Neural cell (in vitro differentiated cells): ENCODE measurements around the gene LPP. TPM values are rescaled to one million over a fixed set of nuclear protein-coding genes. Genes with fewer than 3 reads are reported as not detected.

ENCODE experiments used
- H2AFZ ChIP-seq: fragments of 200-600, 300-800 bp; sonication (generic), shearing (Covaris generic); 2 replicates; pipeline ENCODE4 v1.6.0; 2014; ENCODE audit warnings: low read depth, mild to moderate bottlenecking, antibody characterized with exemption, low read length, moderate library complexity
- H3F3A ChIP-seq: fragments of 200-600 bp; shearing (Covaris generic); 2 replicates; pipeline ENCODE4 v1.6.1; 2016; ENCODE audit warnings: mild to moderate bottlenecking, moderate library complexity, mixed read lengths, antibody characterized with exemption, low read length; ENCODE audit not compliant: insufficient read depth, poor library complexity, severe bottlenecking
- H3K27ac ChIP-seq: fragments of 200-600, 300-800 bp; sonication (generic), shearing (Covaris generic); 2 replicates; pipeline ENCODE4 v1.5.1; 2014; ENCODE audit warnings: mild to moderate bottlenecking, low read length, moderate library complexity
- H3K27me3 ChIP-seq: fragments of 300-800, 200-600 bp; sonication (generic), shearing (Covaris generic); 2 replicates; pipeline ENCODE4 v1.6.0; 2014; ENCODE audit warnings: mild to moderate bottlenecking, low read depth, low read length, moderate library complexity; ENCODE audit not compliant: insufficient read depth
- H3K36me3 ChIP-seq: fragments of 300-800, 200-600 bp; sonication (generic), shearing (Covaris generic); 2 replicates; pipeline ENCODE4 v1.5.1; 2014; ENCODE audit warnings: mild to moderate bottlenecking, antibody characterized with exemption, low read length, moderate library complexity; ENCODE audit not compliant: insufficient read depth
- H3K4me2 ChIP-seq: fragments of 300-800, 200-600 bp; sonication (generic), shearing (Covaris generic); 2 replicates; pipeline ENCODE4 v1.6.0; 2014; ENCODE audit warnings: mild to moderate bottlenecking, low read length
- H3K4me3 ChIP-seq: fragments of 300-800, 200-600 bp; sonication (generic), shearing (Covaris generic); 2 replicates; pipeline ENCODE4 v1.5.1; 2014; ENCODE audit warnings: mild to moderate bottlenecking, low read length, moderate library complexity
- H3K79me2 ChIP-seq: fragments of 200-600 bp; shearing (Covaris generic); replicated peaks from 2 replicates; pipeline ENCODE4 v1.6.0; 2014; ENCODE audit warnings: mild to moderate bottlenecking, low read length, moderate library complexity; ENCODE audit not compliant: insufficient read depth
- H3K9ac ChIP-seq: fragments of 300-800, 200-600 bp; sonication (generic), shearing (Covaris generic); 2 replicates; pipeline ENCODE4 v1.6.1; 2016; ENCODE audit warnings: mild to moderate bottlenecking, low read length, mixed read lengths
- H3K9me2 ChIP-seq: fragments of 200-600 bp; shearing (Covaris generic); 2 replicates; pipeline ENCODE4 v1.6.1; 2016; ENCODE audit warnings: mild to moderate bottlenecking, low read length, mixed read lengths; ENCODE audit not compliant: insufficient read depth
- H3K9me3 ChIP-seq: fragments of 200-600, 300-800 bp; sonication (generic), shearing (Covaris generic); 2 replicates; pipeline ENCODE4 v1.6.1; 2016; ENCODE audit warnings: mild to moderate bottlenecking, mixed run types, low read length, moderate library complexity, mixed read lengths
- H4K20me1 ChIP-seq: fragments of 200-600 bp; shearing (Covaris generic); 2 replicates; pipeline ENCODE4 v1.6.1; 2016; ENCODE audit warnings: mild to moderate bottlenecking, mixed run types; ENCODE audit not compliant: insufficient read depth
- CTCF ChIP-seq: fragments of 450-650 bp; IDR thresholded peaks from 2 replicates; pipeline ENCODE4 v1.5.1; 2014; ENCODE audit warnings: antibody characterized with exemption, mild to moderate bottlenecking, moderate library complexity; ENCODE audit not compliant: poor library complexity, severe bottlenecking
- EP300 ChIP-seq: fragments of 450-650 bp; conservative IDR thresholded peaks from 2 replicates; pipeline ENCODE4 v1.6.1; 2014; ENCODE audit warnings: antibody characterized with exemption, mild to moderate bottlenecking, moderate library complexity; ENCODE audit not compliant: poor library complexity, severe bottlenecking
- EZH2 ChIP-seq: fragments of 200-600, 300-800 bp; shearing (Covaris generic), sonication (generic); IDR thresholded peaks from 2 replicates; pipeline ENCODE4 v1.6.1; 2014; ENCODE audit warnings: antibody characterized with exemption, low read length, borderline replicate concordance, mild to moderate bottlenecking; ENCODE audit not compliant: insufficient read depth, poor library complexity, severe bottlenecking
- MXI1 ChIP-seq: fragments of 450-650 bp; conservative IDR thresholded peaks from 2 replicates; pipeline ENCODE4 v1.6.1; 2014; ENCODE audit warnings: antibody characterized with exemption, mild to moderate bottlenecking; ENCODE audit not compliant: poor library complexity, severe bottlenecking
- POLR2AphosphoS5 ChIP-seq: IDR thresholded peaks from 2 replicates; pipeline ENCODE4 v1.6.1; 2012
- RAD21 ChIP-seq: fragments of 450-650 bp; conservative IDR thresholded peaks from 2 replicates; pipeline ENCODE4 v1.6.1; 2014; ENCODE audit warnings: antibody characterized with exemption, mild to moderate bottlenecking, moderate library complexity
- REST ChIP-seq: IDR thresholded peaks from 2 replicates; pipeline ENCODE4 v1.6.1; 2012; ENCODE audit warnings: borderline replicate concordance
- SMC3 ChIP-seq: fragments of 450-650 bp; conservative IDR thresholded peaks from 2 replicates; pipeline ENCODE4 v1.6.1; 2014; ENCODE audit warnings: antibody characterized with exemption, mild to moderate bottlenecking, moderate library complexity; ENCODE audit not compliant: poor library complexity
- TAF1 ChIP-seq: IDR thresholded peaks from 2 replicates; pipeline ENCODE4 v1.6.1; 2012; ENCODE audit warnings: low read depth
- polyA plus RNA-seq: library from polyadenylated mRNA; depleted of rRNA; stranded (reverse); fragments of >200 nt; gene quantifications from 2 replicates; pipeline ENCODE4 v1.2.3, GENCODE V29; 2014

LPP gene
- polyA plus RNA-seq, 1 donor from 2014 or later: 3.0 TPM

GRCh38 chr3:188244395-188244861, 90.5 kb downstream of the LPP start:
- no peaks in the 10 kb centered on the region for H3K79me2 ChIP-seq

GRCh38 chr3:188246905-188247304, 92.9 kb downstream of the LPP start:
- H3K9me3 ChIP-seq: no peaks in the 10 kb centered on the region

More at GRCh38 chr3:188244395-188244861, 90.5 kb downstream of the LPP start:
- Histone ChIP-seq H3K9ac (no peak overlapping the region), H3K27ac (no peak overlapping the region), H3K9me2 (no peaks in the 10 kb centered on the region), H2AFZ (no peak overlapping the region), H3K36me3 (no peaks in the 10 kb centered on the region), H3K9me3 (no peaks in the 10 kb centered on the region), H3K4me2 (no peak overlapping the region), H4K20me1 (no peaks in the 10 kb centered on the region), H3F3A (no peaks in the 10 kb centered on the region), H3K4me3 (no peak overlapping the region), H3K27me3 (no peaks in the 10 kb centered on the region)
- no peak for TF ChIP-seq REST
- no peak for TF ChIP-seq POLR2AphosphoS5
- TF ChIP-seq SMC3: no peak
- no peak for TF ChIP-seq TAF1
- no peak for TF ChIP-seq MXI1
- no peak for TF ChIP-seq EZH2
- no peak for TF ChIP-seq RAD21
- TF ChIP-seq EP300: no peak
- no peak for TF ChIP-seq CTCF

More at GRCh38 chr3:188246905-188247304, 92.9 kb downstream of the LPP start:
- no peaks in the 10 kb centered on the region for H3K27me3 ChIP-seq
- no peaks in the 10 kb centered on the region for H3K36me3 ChIP-seq
- no peak overlapping the region for H3K9ac ChIP-seq
- H3K27ac ChIP-seq: no peak overlapping the region
- no peaks in the 10 kb centered on the region for H4K20me1 ChIP-seq
- TF ChIP-seq REST (no peak), EP300 (no peak)
- no peaks in the 10 kb centered on the region for H3K9me2 ChIP-seq
- no peaks in the 10 kb centered on the region for H3K79me2 ChIP-seq
- H3K4me2 ChIP-seq: no peak overlapping the region
- no peaks in the 10 kb centered on the region for H3F3A ChIP-seq
- no peak overlapping the region for H3K4me3 ChIP-seq
- no peak overlapping the region for H2AFZ ChIP-seq
